GM12878 (cell line): ENCODE measurements around the gene CALM3. TPM values are rescaled to one million over a fixed set of nuclear protein-coding genes. Genes with fewer than 3 reads are reported as not detected.

Experiments
- BACH1 ChIP-seq: fragments of 450-650 bp; IDR thresholded peaks from 2 replicates; pipeline ENCODE4 v1.6.1; 2017; ENCODE audit warnings: mild to moderate bottlenecking, borderline replicate concordance
- HCFC1 ChIP-seq: fragments of 150-350 bp; IDR thresholded peaks from 2 replicates; pipeline ENCODE4 v1.6.1; 2014; ENCODE audit warnings: low read length
- IKZF2 ChIP-seq, 2 experiments: fragments of 450-650 bp; IDR thresholded peaks; 2 replicates each; pipeline ENCODE4 v1.6.1; 2017; ENCODE audit warnings: mild to moderate bottlenecking in 2 of 2, moderate library complexity in 2 of 2
- KLF5 ChIP-seq: fragments of 450-650 bp; IDR thresholded peaks from 2 replicates; pipeline ENCODE4 v1.6.1; 2014; ENCODE audit warnings: mild to moderate bottlenecking; ENCODE audit not compliant: partially characterized antibody
- MTA3 ChIP-seq: IDR thresholded peaks from 2 replicates; pipeline ENCODE4 v1.6.1; 2012; ENCODE audit warnings: low read length, inconsistent platforms, borderline replicate concordance
- MYB ChIP-seq: fragments of 150-350 bp; IDR thresholded peaks from 2 replicates; pipeline ENCODE4 v1.6.1; 2014; ENCODE audit warnings: mild to moderate bottlenecking, low read depth, low read length, borderline replicate concordance
- NBN ChIP-seq: fragments of 450-650 bp; IDR thresholded peaks from 2 replicates; pipeline ENCODE4 v1.6.1; 2016
- NFIC ChIP-seq: IDR thresholded peaks from 2 replicates; pipeline ENCODE4 v1.6.1; 2012; ENCODE audit warnings: low read depth, mild to moderate bottlenecking, inconsistent platforms, low read length, moderate library complexity
- RFX5 ChIP-seq: IDR thresholded peaks from 2 replicates; pipeline ENCODE4 v1.6.1; 2011; ENCODE audit warnings: low read depth, low read length, improper control_type of control experiment
- SMARCA5 ChIP-seq: fragments of 450-650 bp; IDR thresholded peaks from 2 replicates; pipeline ENCODE4 v1.6.1; 2017; ENCODE audit warnings: mild to moderate bottlenecking
- TCF3 ChIP-seq: IDR thresholded peaks from 2 replicates; pipeline ENCODE4 v1.6.1; 2012; ENCODE audit warnings: low read depth, mild to moderate bottlenecking, low read length, borderline replicate concordance; ENCODE audit not compliant: insufficient read depth
- YY1 ChIP-seq: IDR thresholded peaks from 2 replicates; pipeline ENCODE4 v1.6.1; 2011; ENCODE audit warnings: low read depth, mild to moderate bottlenecking, low read length
- ZNF24 ChIP-seq: fragments of 450-650 bp; IDR thresholded peaks from 2 replicates; pipeline ENCODE4 v1.6.1; 2017; ENCODE audit warnings: antibody characterized with exemption, mild to moderate bottlenecking
- ZNF384 ChIP-seq: IDR thresholded peaks from 2 replicates; pipeline ENCODE4 v1.6.1; 2012; ENCODE audit warnings: low read depth, mild to moderate bottlenecking, low read length, improper control_type of control experiment, borderline replicate concordance
- polyA plus RNA-seq, 11 experiments: library from polyadenylated mRNA; depleted of rRNA in 4 of 11; unstranded in 6 of 11; stranded (reverse) in 5 of 11; fragments of >200 nt; fragmentation: Nextera tagmentation in 4 of 11; fragmentation: Illumina TruSeq in 1 of 11; extraction: Ambion mirVana in 4 of 11; extraction: Trizol in 1 of 11; gene quantifications; 1 replicate in 1 of 11; 2 replicates in 10 of 11; pipeline versions ENCODE4 v1.2.1 to v1.2.3, GENCODE V29; 2011 to 2016; ENCODE audit warnings: inconsistent platforms in 2 of 11, missing spikeins in 2 of 11, low read depth in 1 of 11
- total RNA-seq, 4 experiments: library from RNA; depleted of rRNA in 3 of 4; stranded (reverse); fragments of >200 nt in 3 of 4; fragmentation: Illumina TruSeq in 1 of 4; extraction: Trizol in 1 of 4; gene quantifications; 2 replicates each; pipeline versions ENCODE4 v1.2.1 to v1.2.3, GENCODE V29; 2013 to 2021
- TF ChIP-seq, protein P1 (sequence below): fragments of 450-650 bp; IDR thresholded peaks from 2 replicates; pipeline ENCODE4 v1.6.1; 2018; ENCODE audit warnings: mild to moderate bottlenecking, low read depth, moderate library complexity; ENCODE audit not compliant: partially characterized antibody
- TF ChIP-seq, protein P2 (sequence below): fragments of 450-650 bp; IDR thresholded peaks from 2 replicates; pipeline ENCODE4 v1.6.1; 2017; ENCODE audit warnings: mild to moderate bottlenecking
- TF ChIP-seq, protein P3 (sequence below): IDR thresholded peaks from 2 replicates; pipeline ENCODE4 v1.6.1; 2011; ENCODE audit warnings: low read depth, mild to moderate bottlenecking, low read length, moderate library complexity, borderline replicate concordance; ENCODE audit errors: extremely low read depth
- TF ChIP-seq, protein P4 (sequence below): fragments of 450-650 bp; conservative IDR thresholded peaks from 2 replicates; pipeline ENCODE4 v1.6.1; 2017; ENCODE audit warnings: mild to moderate bottlenecking, moderate library complexity
- TF ChIP-seq, protein P5 (sequence below): IDR thresholded peaks from 2 replicates; pipeline ENCODE4 v1.6.1; 2011; ENCODE audit warnings: low read depth, low read length, improper control_type of control experiment, borderline replicate concordance
- TF ChIP-seq, protein P6 (sequence below): fragments of 450-650 bp; IDR thresholded peaks from 2 replicates; pipeline ENCODE4 v1.6.1; 2017; ENCODE audit warnings: low read depth, mild to moderate bottlenecking, moderate library complexity

Gene CALM3
- total and polyA plus RNA-seq, 10 of the 15 experiments (the other 5 are each of a cell fraction or from before 2014, with no cell fraction given) = 164 to 849 (median 347) TPM

DNA sequence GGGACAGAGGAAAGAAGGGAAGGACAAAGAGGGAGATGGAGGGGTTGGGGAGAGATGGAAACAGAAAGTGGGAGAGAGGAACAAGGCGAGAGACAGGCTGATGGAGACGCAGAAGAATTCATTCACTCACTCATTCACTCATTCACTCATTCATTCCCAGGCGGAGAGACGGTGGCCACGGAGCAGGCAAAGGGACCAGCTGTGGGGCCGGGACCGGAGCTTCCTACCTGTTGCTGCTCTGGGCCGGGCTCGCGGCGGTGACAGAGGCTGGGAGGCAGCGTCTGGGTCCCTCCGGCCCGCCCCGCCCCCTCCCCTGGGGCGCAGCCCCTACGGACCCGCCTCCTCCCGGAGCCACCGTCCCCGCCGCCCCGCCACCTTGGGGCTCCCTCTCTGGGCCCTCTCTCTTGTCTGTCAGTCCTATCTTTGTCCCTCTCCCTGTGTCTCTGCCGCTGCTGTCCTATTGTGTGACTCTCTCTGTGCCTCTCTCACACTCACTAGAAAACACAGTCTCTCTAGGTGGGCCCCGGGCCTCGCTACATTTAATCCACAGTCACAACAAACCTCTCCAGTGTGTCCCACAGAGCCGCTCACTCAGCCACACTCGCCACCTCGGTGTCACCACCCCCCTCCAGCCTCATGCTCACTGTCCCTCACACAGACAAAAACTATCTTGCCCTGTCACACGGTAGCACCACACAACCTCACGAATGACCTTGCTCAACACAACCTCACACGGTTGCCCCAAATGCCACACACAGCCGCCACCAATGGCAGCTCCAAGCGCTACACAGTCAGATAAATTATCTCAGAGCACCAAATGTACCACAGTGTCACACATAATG lies 35.0 kb downstream of the CALM3 start, which contains the start of gene GNG8 (continued):
- TF ChIP-seq, protein P1, sequence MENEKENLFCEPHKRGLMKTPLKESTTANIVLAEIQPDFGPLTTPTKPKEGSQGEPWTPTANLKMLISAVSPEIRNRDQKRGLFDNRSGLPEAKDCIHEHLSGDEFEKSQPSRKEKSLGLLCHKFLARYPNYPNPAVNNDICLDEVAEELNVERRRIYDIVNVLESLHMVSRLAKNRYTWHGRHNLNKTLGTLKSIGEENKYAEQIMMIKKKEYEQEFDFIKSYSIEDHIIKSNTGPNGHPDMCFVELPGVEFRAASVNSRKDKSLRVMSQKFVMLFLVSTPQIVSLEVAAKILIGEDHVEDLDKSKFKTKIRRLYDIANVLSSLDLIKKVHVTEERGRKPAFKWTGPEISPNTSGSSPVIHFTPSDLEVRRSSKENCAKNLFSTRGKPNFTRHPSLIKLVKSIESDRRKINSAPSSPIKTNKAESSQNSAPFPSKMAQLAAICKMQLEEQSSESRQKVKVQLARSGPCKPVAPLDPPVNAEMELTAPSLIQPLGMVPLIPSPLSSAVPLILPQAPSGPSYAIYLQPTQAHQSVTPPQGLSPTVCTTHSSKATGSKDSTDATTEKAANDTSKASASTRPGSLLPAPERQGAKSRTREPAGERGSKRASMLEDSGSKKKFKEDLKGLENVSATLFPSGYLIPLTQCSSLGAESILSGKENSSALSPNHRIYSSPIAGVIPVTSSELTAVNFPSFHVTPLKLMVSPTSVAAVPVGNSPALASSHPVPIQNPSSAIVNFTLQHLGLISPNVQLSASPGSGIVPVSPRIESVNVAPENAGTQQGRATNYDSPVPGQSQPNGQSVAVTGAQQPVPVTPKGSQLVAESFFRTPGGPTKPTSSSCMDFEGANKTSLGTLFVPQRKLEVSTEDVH = no peak
- TF ChIP-seq ZNF384 (peak; percentile 18; the same call in 1 of the 2 replicates), BACH1 (no peak), YY1 (no peak), RFX5 (no peak), SMARCA5 (no peak), MYB (no peak), MTA3 (no peak), TCF3 (no peak), HCFC1 (no peak), NBN (no peak), ZNF24 (peak; percentile 97), NFIC (no peak), IKZF2 (IDR thresholded peaks at IDR 0.05) (0 out of 4 replicates have a peak, but pooled peaks of 1 of the 2 experiments have one; percentile 24), KLF5 (no peak)
- TF ChIP-seq, protein P2, sequence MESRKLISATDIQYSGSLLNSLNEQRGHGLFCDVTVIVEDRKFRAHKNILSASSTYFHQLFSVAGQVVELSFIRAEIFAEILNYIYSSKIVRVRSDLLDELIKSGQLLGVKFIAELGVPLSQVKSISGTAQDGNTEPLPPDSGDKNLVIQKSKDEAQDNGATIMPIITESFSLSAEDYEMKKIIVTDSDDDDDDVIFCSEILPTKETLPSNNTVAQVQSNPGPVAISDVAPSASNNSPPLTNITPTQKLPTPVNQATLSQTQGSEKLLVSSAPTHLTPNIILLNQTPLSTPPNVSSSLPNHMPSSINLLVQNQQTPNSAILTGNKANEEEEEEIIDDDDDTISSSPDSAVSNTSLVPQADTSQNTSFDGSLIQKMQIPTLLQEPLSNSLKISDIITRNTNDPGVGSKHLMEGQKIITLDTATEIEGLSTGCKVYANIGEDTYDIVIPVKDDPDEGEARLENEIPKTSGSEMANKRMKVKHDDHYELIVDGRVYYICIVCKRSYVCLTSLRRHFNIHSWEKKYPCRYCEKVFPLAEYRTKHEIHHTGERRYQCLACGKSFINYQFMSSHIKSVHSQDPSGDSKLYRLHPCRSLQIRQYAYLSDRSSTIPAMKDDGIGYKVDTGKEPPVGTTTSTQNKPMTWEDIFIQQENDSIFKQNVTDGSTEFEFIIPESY = peak; percentile 96
- TF ChIP-seq, protein P3, sequence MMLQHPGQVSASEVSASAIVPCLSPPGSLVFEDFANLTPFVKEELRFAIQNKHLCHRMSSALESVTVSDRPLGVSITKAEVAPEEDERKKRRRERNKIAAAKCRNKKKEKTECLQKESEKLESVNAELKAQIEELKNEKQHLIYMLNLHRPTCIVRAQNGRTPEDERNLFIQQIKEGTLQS = no peak
- TF ChIP-seq, protein P4, sequence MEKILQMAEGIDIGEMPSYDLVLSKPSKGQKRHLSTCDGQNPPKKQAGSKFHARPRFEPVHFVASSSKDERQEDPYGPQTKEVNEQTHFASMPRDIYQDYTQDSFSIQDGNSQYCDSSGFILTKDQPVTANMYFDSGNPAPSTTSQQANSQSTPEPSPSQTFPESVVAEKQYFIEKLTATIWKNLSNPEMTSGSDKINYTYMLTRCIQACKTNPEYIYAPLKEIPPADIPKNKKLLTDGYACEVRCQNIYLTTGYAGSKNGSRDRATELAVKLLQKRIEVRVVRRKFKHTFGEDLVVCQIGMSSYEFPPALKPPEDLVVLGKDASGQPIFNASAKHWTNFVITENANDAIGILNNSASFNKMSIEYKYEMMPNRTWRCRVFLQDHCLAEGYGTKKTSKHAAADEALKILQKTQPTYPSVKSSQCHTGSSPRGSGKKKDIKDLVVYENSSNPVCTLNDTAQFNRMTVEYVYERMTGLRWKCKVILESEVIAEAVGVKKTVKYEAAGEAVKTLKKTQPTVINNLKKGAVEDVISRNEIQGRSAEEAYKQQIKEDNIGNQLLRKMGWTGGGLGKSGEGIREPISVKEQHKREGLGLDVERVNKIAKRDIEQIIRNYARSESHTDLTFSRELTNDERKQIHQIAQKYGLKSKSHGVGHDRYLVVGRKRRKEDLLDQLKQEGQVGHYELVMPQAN = no peak
- TF ChIP-seq, protein P5, sequence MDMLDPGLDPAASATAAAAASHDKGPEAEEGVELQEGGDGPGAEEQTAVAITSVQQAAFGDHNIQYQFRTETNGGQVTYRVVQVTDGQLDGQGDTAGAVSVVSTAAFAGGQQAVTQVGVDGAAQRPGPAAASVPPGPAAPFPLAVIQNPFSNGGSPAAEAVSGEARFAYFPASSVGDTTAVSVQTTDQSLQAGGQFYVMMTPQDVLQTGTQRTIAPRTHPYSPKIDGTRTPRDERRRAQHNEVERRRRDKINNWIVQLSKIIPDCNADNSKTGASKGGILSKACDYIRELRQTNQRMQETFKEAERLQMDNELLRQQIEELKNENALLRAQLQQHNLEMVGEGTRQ = no peak
- TF ChIP-seq, protein P6, sequence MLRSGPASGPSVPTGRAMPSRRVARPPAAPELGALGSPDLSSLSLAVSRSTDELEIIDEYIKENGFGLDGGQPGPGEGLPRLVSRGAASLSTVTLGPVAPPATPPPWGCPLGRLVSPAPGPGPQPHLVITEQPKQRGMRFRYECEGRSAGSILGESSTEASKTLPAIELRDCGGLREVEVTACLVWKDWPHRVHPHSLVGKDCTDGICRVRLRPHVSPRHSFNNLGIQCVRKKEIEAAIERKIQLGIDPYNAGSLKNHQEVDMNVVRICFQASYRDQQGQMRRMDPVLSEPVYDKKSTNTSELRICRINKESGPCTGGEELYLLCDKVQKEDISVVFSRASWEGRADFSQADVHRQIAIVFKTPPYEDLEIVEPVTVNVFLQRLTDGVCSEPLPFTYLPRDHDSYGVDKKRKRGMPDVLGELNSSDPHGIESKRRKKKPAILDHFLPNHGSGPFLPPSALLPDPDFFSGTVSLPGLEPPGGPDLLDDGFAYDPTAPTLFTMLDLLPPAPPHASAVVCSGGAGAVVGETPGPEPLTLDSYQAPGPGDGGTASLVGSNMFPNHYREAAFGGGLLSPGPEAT = no peak
